OCI-LY3 (cell line): ENCODE results near the gene IL1RAP.

ENCODE experiments used
- H2AFZ ChIP-seq: fragments of 200-600, 300-600 bp; shearing (Covaris generic); 2 replicates; pipeline ENCODE4 v1.6.0; 2014; ENCODE audit warnings: antibody characterized with exemption, low read depth, low read length
- H3K27ac ChIP-seq: fragments of 200-600, 300-600 bp; sonication (generic); 2 replicates; pipeline ENCODE4 v1.5.1; 2014; ENCODE audit warnings: mild to moderate bottlenecking, low read length, moderate library complexity, mixed read lengths
- H3K27me3 ChIP-seq: fragments of 200-600, 300-600 bp; sonication (generic); 2 replicates; pipeline ENCODE4 v1.6.1; 2014; ENCODE audit warnings: low read depth, low read length, mixed read lengths
- H3K36me3 ChIP-seq: fragments of 200-600, 300-600 bp; sonication (generic); replicated peaks from 2 replicates; pipeline ENCODE3; 2014; ENCODE audit warnings: low read depth, low read length, mixed read lengths
- H3K4me1 ChIP-seq: fragments of 300-600, 200-600 bp; sonication (generic); 2 replicates; pipeline ENCODE4 v1.6.1; 2014; ENCODE audit warnings: low read length, mixed read lengths
- H3K4me2 ChIP-seq: fragments of 200-600, 300-600 bp; sonication (generic); 2 replicates; pipeline ENCODE4 v1.6.1; 2014; ENCODE audit warnings: low read length, mixed read lengths
- H3K4me3 ChIP-seq: fragments of 300-600, 200-600 bp; sonication (generic); 2 replicates; pipeline ENCODE4 v1.5.1; 2014; ENCODE audit warnings: antibody characterized with exemption, mild to moderate bottlenecking, low read length, moderate library complexity
- H3K79me2 ChIP-seq: fragments of 300-600, 200-600 bp; shearing (Covaris generic); 2 replicates; pipeline ENCODE4 v1.6.1; 2014; ENCODE audit warnings: mild to moderate bottlenecking, low read length, mixed read lengths
- H3K9ac ChIP-seq: fragments of 300-600, 200-600 bp; shearing (Covaris generic); 2 replicates; pipeline ENCODE4 v1.6.0; 2014; ENCODE audit warnings: mild to moderate bottlenecking, low read length, moderate library complexity
- H3K9me3 ChIP-seq: fragments of 200-600, 300-600 bp; shearing (Covaris generic); 2 replicates; pipeline ENCODE4 v1.6.1; 2014; ENCODE audit warnings: low read length, mixed read lengths; ENCODE audit not compliant: insufficient read depth
- H4K20me1 ChIP-seq: fragments of 200-600, 300-600 bp; sonication (generic); 2 replicates; pipeline ENCODE4 v1.6.1; 2016; ENCODE audit warnings: low read length, mixed read lengths; ENCODE audit not compliant: insufficient read depth
- CTCF ChIP-seq: fragments of 200-600, 300-600 bp; sonication (generic); IDR thresholded peaks from 2 replicates; pipeline ENCODE4 v1.5.1; 2014; ENCODE audit warnings: antibody characterized with exemption, low read length, low read depth
- EZH2phosphoT487 ChIP-seq: fragments of 200-600 bp; shearing (Covaris generic); IDR thresholded peaks from 2 replicates; pipeline ENCODE4 v1.6.1; 2018; ENCODE audit warnings: antibody characterized with exemption, mixed run types, low read depth

Gene IL1RAP

GRCh38 chr3:190528706-190529105 is 14.8 kb downstream of the IL1RAP start:
- Histone ChIP-seq H3K79me2 (no peaks in the 10 kb centered on the region), H3K4me3 (no peak overlapping the region), H4K20me1 (no peaks in the 10 kb centered on the region), H3K9ac (no peak overlapping the region), H3K27ac (no peak overlapping the region), H3K36me3 (no peaks in the 10 kb centered on the region), H3K27me3 (no peaks in the 10 kb centered on the region), H3K4me2 (no peak overlapping the region), H3K9me3 (no peaks in the 10 kb centered on the region), H3K4me1 (peaks cover 7% of the 10 kb centered on the region), H2AFZ (no peak overlapping the region)
- no peak for TF ChIP-seq CTCF
- no peak for TF ChIP-seq EZH2phosphoT487

- no peaks in the 10 kb centered on the region for H3K79me2 ChIP-seq
- TF ChIP-seq EZH2phosphoT487 (no peak), CTCF (no peak)
Observed at GRCh38 chr3:190531406-190531805, 17.5 kb downstream of the IL1RAP start.

GRCh38 chr3:190532731-190533203 is 18.9 kb downstream of the IL1RAP start:
- Histone ChIP-seq H2AFZ (no peak overlapping the region), H4K20me1 (no peaks in the 10 kb centered on the region), H3K79me2 (no peaks in the 10 kb centered on the region), H3K4me3 (no peak overlapping the region), H3K9ac (no peak overlapping the region), H3K36me3 (no peaks in the 10 kb centered on the region), H3K27me3 (no peaks in the 10 kb centered on the region), H3K9me3 (no peaks in the 10 kb centered on the region), H3K27ac (no peak overlapping the region), H3K4me1 (peaks cover 7% of the 10 kb centered on the region), H3K4me2 (no peak overlapping the region; the same call in 1 of the 2 replicates)
- TF ChIP-seq EZH2phosphoT487 (no peak), CTCF (no peak)

More at GRCh38 chr3:190531406-190531805, 17.5 kb downstream of the IL1RAP start:
- Histone ChIP-seq H3K4me2 (no peak overlapping the region), H4K20me1 (no peaks in the 10 kb centered on the region), H3K9me3 (no peaks in the 10 kb centered on the region), H3K27ac (no peak overlapping the region), H2AFZ (no peak overlapping the region), H3K9ac (no peak overlapping the region), H3K4me1 (peaks cover 7% of the 10 kb centered on the region), H3K4me3 (no peak overlapping the region), H3K27me3 (no peaks in the 10 kb centered on the region), H3K36me3 (no peaks in the 10 kb centered on the region)

GRCh38 chr3:190533511-190534281 is 19.8 kb downstream of the IL1RAP start:
- no peak overlapping the region for H3K4me3 ChIP-seq
- H3K27ac ChIP-seq: no peak overlapping the region
- no peak overlapping the region for H3K9ac ChIP-seq
- no peak overlapping the region for H2AFZ ChIP-seq
- H3K4me1 ChIP-seq: peaks cover 7% of the 10 kb centered on the region
- H4K20me1 ChIP-seq: no peaks in the 10 kb centered on the region
- TF ChIP-seq EZH2phosphoT487 (no peak), CTCF (no peak)
- H3K4me2 ChIP-seq: no peak overlapping the region
- H3K79me2 ChIP-seq: no peaks in the 10 kb centered on the region
- no peaks in the 10 kb centered on the region for H3K36me3 ChIP-seq
- H3K27me3 ChIP-seq: no peaks in the 10 kb centered on the region
- H3K9me3 ChIP-seq: no peaks in the 10 kb centered on the region
